SU-DHL-6 (cell line): ENCODE measurements around the gene HMMR.

Experiments
- CTCF ChIP-seq: fragments of 200-600 bp; sonication (generic); IDR thresholded peaks from one replicate; pipeline ENCODE4 v1.5.1; 2017; ENCODE audit warnings: antibody characterized with exemption, mild to moderate bottlenecking, low read length, moderate library complexity; ENCODE audit not compliant: insufficient read depth, poor library complexity, severe bottlenecking
- EZH2phosphoT487 ChIP-seq: fragments of 200-600 bp; sonication (generic), shearing (Covaris generic); conservative IDR thresholded peaks from 2 replicates; pipeline ENCODE4 v1.6.1; 2018; ENCODE audit warnings: mild to moderate bottlenecking, antibody characterized with exemption, low read length, moderate library complexity, mixed read lengths

GRCh38 chr5:163478982-163479271 is 18.5 kb downstream of the HMMR start:
- TF ChIP-seq CTCF: no peak
- TF ChIP-seq EZH2phosphoT487: no peak
